GM19193 (cell line): ENCODE results near the gene CDC42BPA.

Source experiments
- POLR2A ChIP-seq: IDR thresholded peaks from 4 replicates; pipeline ENCODE4 v1.6.1; 2011; ENCODE audit not compliant: insufficient read depth, insufficient read length; ENCODE audit errors: extremely low read depth

CDC42BPA gene

GRCh38 chr1:226985239-226985838 is 333.0 kb downstream of the CDC42BPA start:
- no peak for TF ChIP-seq POLR2A

- TF ChIP-seq POLR2A, result no peak
Measured at GRCh38 chr1:226984521-226985238, 333.6 kb downstream of the CDC42BPA start.

- TF ChIP-seq POLR2A, result no peak
Measured at GRCh38 chr1:226983992-226984364, 334.3 kb downstream of the CDC42BPA start.

- TF ChIP-seq POLR2A, result no peak
Measured at GRCh38 chr1:226983247-226983991, 334.9 kb downstream of the CDC42BPA start.

- no peak for TF ChIP-seq POLR2A
Measured at GRCh38 chr1:226982451-226983177, 335.7 kb downstream of the CDC42BPA start.

- TF ChIP-seq POLR2A, result no peak
Measured at GRCh38 chr1:226981838-226982237, 336.5 kb downstream of the CDC42BPA start.

- TF ChIP-seq POLR2A, result no peak
Measured at GRCh38 chr1:226981386-226981817, 336.9 kb downstream of the CDC42BPA start.

GRCh38 chr1:226980565-226981385 is 337.5 kb downstream of the CDC42BPA start:
- no peak for TF ChIP-seq POLR2A

GRCh38 chr1:226980122-226980560 is 338.2 kb downstream of the CDC42BPA start:
- TF ChIP-seq POLR2A, result no peak

- no peak for TF ChIP-seq POLR2A
Measured at GRCh38 chr1:226979517-226980121, 338.7 kb downstream of the CDC42BPA start.

- TF ChIP-seq POLR2A, result no peak
Measured at GRCh38 chr1:226979115-226979516, 339.2 kb downstream of the CDC42BPA start.

GRCh38 chr1:226978432-226979114 is 339.7 kb downstream of the CDC42BPA start:
- no peak for TF ChIP-seq POLR2A
